Hepatocyte (in vitro differentiated cells): Measurements from ENCODE around the gene DYNC2H1.

Experiments
- EZH2 ChIP-seq: fragments of 200-600 bp; sonication (generic); IDR thresholded peaks from 2 replicates; pipeline ENCODE4 v1.6.1; 2016; ENCODE audit warnings: antibody characterized with exemption, mild to moderate bottlenecking, borderline replicate concordance
- TF ChIP-seq, protein P1 (sequence below): fragments of 200-600 bp; sonication (generic); IDR thresholded peaks from 2 replicates; pipeline ENCODE4 v1.5.1; 2016; ENCODE audit warnings: antibody characterized with exemption, mild to moderate bottlenecking; ENCODE audit not compliant: poor library complexity

DNA sequence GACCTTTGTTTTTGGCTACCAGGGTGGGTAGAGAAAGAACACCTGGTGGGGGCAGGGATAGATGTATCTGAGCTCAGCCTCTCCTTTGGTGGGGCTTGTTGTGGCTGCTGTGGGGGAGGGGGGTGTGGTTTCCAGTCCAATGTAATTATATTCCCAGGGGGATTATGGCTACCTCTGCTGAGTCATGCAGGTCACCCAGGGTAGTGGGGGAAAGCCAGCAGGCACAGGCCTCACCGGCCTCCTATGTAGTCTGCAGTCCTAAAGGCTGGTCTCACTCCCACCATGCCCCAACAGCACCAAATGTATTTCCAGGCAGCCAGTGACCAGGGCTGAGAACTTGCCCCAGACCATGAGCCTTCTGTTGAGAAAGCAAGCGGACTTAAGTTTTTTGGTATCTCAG, 119.6 kb downstream of the DYNC2H1 start:
- TF ChIP-seq, protein P1, sequence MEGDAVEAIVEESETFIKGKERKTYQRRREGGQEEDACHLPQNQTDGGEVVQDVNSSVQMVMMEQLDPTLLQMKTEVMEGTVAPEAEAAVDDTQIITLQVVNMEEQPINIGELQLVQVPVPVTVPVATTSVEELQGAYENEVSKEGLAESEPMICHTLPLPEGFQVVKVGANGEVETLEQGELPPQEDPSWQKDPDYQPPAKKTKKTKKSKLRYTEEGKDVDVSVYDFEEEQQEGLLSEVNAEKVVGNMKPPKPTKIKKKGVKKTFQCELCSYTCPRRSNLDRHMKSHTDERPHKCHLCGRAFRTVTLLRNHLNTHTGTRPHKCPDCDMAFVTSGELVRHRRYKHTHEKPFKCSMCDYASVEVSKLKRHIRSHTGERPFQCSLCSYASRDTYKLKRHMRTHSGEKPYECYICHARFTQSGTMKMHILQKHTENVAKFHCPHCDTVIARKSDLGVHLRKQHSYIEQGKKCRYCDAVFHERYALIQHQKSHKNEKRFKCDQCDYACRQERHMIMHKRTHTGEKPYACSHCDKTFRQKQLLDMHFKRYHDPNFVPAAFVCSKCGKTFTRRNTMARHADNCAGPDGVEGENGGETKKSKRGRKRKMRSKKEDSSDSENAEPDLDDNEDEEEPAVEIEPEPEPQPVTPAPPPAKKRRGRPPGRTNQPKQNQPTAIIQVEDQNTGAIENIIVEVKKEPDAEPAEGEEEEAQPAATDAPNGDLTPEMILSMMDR, result no peak
- TF ChIP-seq EZH2, result no peak
